Stimulated activated CD4-positive, alpha-beta T cell treated with anti-CD3 and anti-CD28 coated beads, TNF-alpha, amount 100 ng/mL, for 24 hours (primary cell): ENCODE results near the gene MPIG6B.
A peak's percentile ranks its signal among the peaks of the same experiment; 100 is the strongest.

Source experiments
- DNase-seq, 3 experiments: peaks; one replicate each; pipeline ENCODE4 v3.0.0-alpha.2; 2020; ENCODE audit warnings: low read depth in 3 of 3

Gene MPIG6B

GRCh38 chr6:31721351-31722020 lies 1.7 kb upstream of the MPIG6B start, which contains the start of gene LY6G6C:
TSS of gene LY6G6C (minus strand) at chr6:31721746. CDS start at chr6:31721679, 67 bp downstream.
- no peak for DNase-seq

- DNase-seq = no peak
Observed at GRCh38 chr6:31722173-31722572, 1.0 kb upstream of the MPIG6B start.

- no peak for DNase-seq
Observed at GRCh38 chr6:31723980-31724691, 963 bp downstream of the MPIG6B start.

GRCh38 chr6:31725502-31726350 lies 2.6 kb downstream of the MPIG6B start:
- no peak for DNase-seq

GRCh38 chr6:31727034-31727716 lies 4.0 kb downstream of the MPIG6B start:
- DNase-seq = no peak

- no peak for DNase-seq
Observed at GRCh38 chr6:31727717-31728671, 4.8 kb downstream of the MPIG6B start.

GRCh38 chr6:31728767-31729514 lies 5.8 kb downstream of the MPIG6B start, which contains the start of gene DDAH2:
TSS of gene DDAH2 (minus strand) at chr6:31729299. CDS start at chr6:31729161, 138 bp downstream.
- DNase-seq = no peak

- DNase-seq = peak in 2 of 3 experiments; percentile 51 to 78
Observed at GRCh38 chr6:31729515-31729978, 6.4 kb downstream of the MPIG6B start.

- DNase-seq = peak in 1 of 3 experiments; percentile 63
Observed at GRCh38 chr6:31729979-31730630, 6.9 kb downstream of the MPIG6B start.

GRCh38 chr6:31730631-31731086 lies 7.5 kb downstream of the MPIG6B start:
- no peak for DNase-seq

GRCh38 chr6:31732029-31732428 lies 8.9 kb downstream of the MPIG6B start:
- no peak for DNase-seq

GRCh38 chr6:31733734-31734133 lies 10.6 kb downstream of the MPIG6B start:
- no peak for DNase-seq

- no peak for DNase-seq
Observed at GRCh38 chr6:31734247-31734820, 11.2 kb downstream of the MPIG6B start.

- peak in 1 of 3 experiments; percentile 53 for DNase-seq
Observed at GRCh38 chr6:31734821-31735406, 11.7 kb downstream of the MPIG6B start.

- peak in 2 of 3 experiments; percentile 63 to 87 for DNase-seq
Observed at GRCh38 chr6:31736021-31736767, 13.0 kb downstream of the MPIG6B start, which contains the start of gene CLIC1. TSS of gene CLIC1 (minus strand) at chr6:31736530. CDS start at chr6:31736300, 230 bp downstream.

- DNase-seq = no peak
Observed at GRCh38 chr6:31736768-31737314, 13.7 kb downstream of the MPIG6B start.
